ENCODE measurements around the gene NCOA1. TPM values are rescaled to one million over a fixed set of nuclear protein-coding genes. Genes with fewer than 3 reads are reported as not detected.

NCOA1 gene
- total RNA-seq, 1 donor from 2014 or later = 46.9 TPM

- Histone ChIP-seq H3K9me3 (no peaks in the 10 kb centered on the region), H3K4me1 (no peaks in the 10 kb centered on the region), H3K27ac (no peak overlapping the region), H3K36me3 (peaks cover 12% of the 10 kb centered on the region), H3K4me3 (no peak overlapping the region), H3K27me3 (no peaks in the 10 kb centered on the region)
- intact Hi-C loops (cut with DNase I) = no loop called here
- TF ChIP-seq CTCF (IDR thresholded peaks at IDR 0.05) = no peak
- DNase-seq = no peak
- ATAC-seq = no peak
These were observed 189.1 kb downstream of the NCOA1 start for GRCh38 chr2:24680196-24680595.

- H3K36me3 ChIP-seq = peaks cover 12% of the 10 kb centered on the region
- intact Hi-C loops (cut with DNase I) = no loop called here
- ATAC-seq = no peak
- no peak for DNase-seq
- H3K4me1 ChIP-seq = no peaks in the 10 kb centered on the region
- no peak overlapping the region for H3K27ac ChIP-seq
- H3K27me3 ChIP-seq = no peaks in the 10 kb centered on the region
- H3K4me3 ChIP-seq = no peak overlapping the region
- no peak for TF ChIP-seq CTCF (IDR thresholded peaks at IDR 0.05)
- no peaks in the 10 kb centered on the region for H3K9me3 ChIP-seq
These were observed 191.2 kb downstream of the NCOA1 start for GRCh38 chr2:24682304-24682703.

- Histone ChIP-seq H3K9me3 (no peaks in the 10 kb centered on the region), H3K4me3 (no peak overlapping the region), H3K4me1 (no peaks in the 10 kb centered on the region), H3K27ac (no peak overlapping the region), H3K36me3 (peaks cover 6% of the 10 kb centered on the region), H3K27me3 (no peaks in the 10 kb centered on the region)
- intact Hi-C loops (cut with DNase I) = no loop called here
- ATAC-seq (no peak), DNase-seq (no peak)
- TF ChIP-seq CTCF (IDR thresholded peaks at IDR 0.05) = no peak
These were observed 192.4 kb downstream of the NCOA1 start for GRCh38 chr2:24683408-24683807.

- no peaks in the 10 kb centered on the region for H3K4me1 ChIP-seq
- H3K4me3 ChIP-seq = no peak overlapping the region
- no peaks in the 10 kb centered on the region for H3K9me3 ChIP-seq
- no peak for DNase-seq
- TF ChIP-seq CTCF (IDR thresholded peaks at IDR 0.05) = no peak
- no peak overlapping the region for H3K27ac ChIP-seq
- no peak for ATAC-seq
- H3K36me3 ChIP-seq = peaks cover 19% of the 10 kb centered on the region
- intact Hi-C loops (cut with DNase I) = no loop called here
- no peaks in the 10 kb centered on the region for H3K27me3 ChIP-seq
These were observed 199.5 kb downstream of the NCOA1 start for GRCh38 chr2:24690524-24690923.

GRCh38 chr2:24691806-24692205, 200.8 kb downstream of the NCOA1 start:
- no peaks in the 10 kb centered on the region for H3K27me3 ChIP-seq
- DNase-seq (no peak), ATAC-seq (no peak)
- no peak for TF ChIP-seq CTCF (IDR thresholded peaks at IDR 0.05)
- peaks cover 19% of the 10 kb centered on the region for H3K36me3 ChIP-seq
- H3K4me3 ChIP-seq = no peak overlapping the region
- intact Hi-C loops (cut with DNase I) = no loop called here
- H3K9me3 ChIP-seq = no peaks in the 10 kb centered on the region
- no peaks in the 10 kb centered on the region for H3K4me1 ChIP-seq
- no peak overlapping the region for H3K27ac ChIP-seq

- ATAC-seq (no peak), DNase-seq (no peak)
- Histone ChIP-seq H3K4me3 (no peak overlapping the region), H3K4me1 (no peaks in the 10 kb centered on the region), H3K27me3 (no peaks in the 10 kb centered on the region), H3K27ac (no peak overlapping the region), H3K9me3 (no peaks in the 10 kb centered on the region), H3K36me3 (peaks cover 17% of the 10 kb centered on the region)
- no peak for TF ChIP-seq CTCF (IDR thresholded peaks at IDR 0.05)
- intact Hi-C loops (cut with DNase I) = no loop called here
These were observed 206.7 kb downstream of the NCOA1 start for GRCh38 chr2:24697792-24698191.
